Hepatocyte (in vitro differentiated cells): ENCODE data around the gene NEURL2.

Experiments used
- CTCF ChIP-seq: fragments of 200-600 bp; sonication (generic); IDR thresholded peaks from 2 replicates; pipeline ENCODE4 v1.5.1; 2016; ENCODE audit warnings: antibody characterized with exemption, mild to moderate bottlenecking; ENCODE audit not compliant: poor library complexity
- EZH2 ChIP-seq: fragments of 200-600 bp; sonication (generic); IDR thresholded peaks from 2 replicates; pipeline ENCODE4 v1.6.1; 2016; ENCODE audit warnings: antibody characterized with exemption, mild to moderate bottlenecking, borderline replicate concordance
- EZH2phosphoT487 ChIP-seq: fragments of 200-600 bp; sonication (generic); IDR thresholded peaks from one replicate; pipeline ENCODE4 v1.6.1; 2018; ENCODE audit warnings: antibody characterized with exemption, mild to moderate bottlenecking, low read depth, moderate library complexity; ENCODE audit not compliant: unreplicated experiment, severe bottlenecking

GRCh38 chr20:45886590-45887345, 4.2 kb downstream of the NEURL2 start:
- TF ChIP-seq EZH2 (no peak), EZH2phosphoT487 (no peak), CTCF (no peak)
